T-helper 2 cell treated with Interferon-gamma antibody and Interleukin-4, amounts not matched to agents 100 ng/mL and 5 ng/mL, for 36 hours (primary cell): Measurements from ENCODE around the gene CARS2. TPM values are rescaled to one million over a fixed set of nuclear protein-coding genes. Genes with fewer than 3 reads are reported as not detected.

ENCODE experiments used
- total RNA-seq: library from RNA; stranded (reverse); gene quantifications from 2 replicates; pipeline ENCODE4 v1.2.3, GENCODE V29; 2022

Gene CARS2
- total RNA-seq, 1 donor from 2014 or later, result 79.8 TPM

Other genes with a start within 250 kb of the CARS2 start
- gene RAB20, start 144.4 kb downstream of the CARS2 start, total RNA-seq, result 1.5 and 2.3 TPM in 2 replicates
- gene NAXD, start 90.6 kb downstream of the CARS2 start, total RNA-seq, result 20.6 and 24.6 TPM in 2 replicates
- 14.2 and 16.2 TPM in 2 replicates for gene ING1, start 7.6 kb upstream of the CARS2 start, total RNA-seq
- 124 and 126 TPM in 2 replicates for gene ANKRD10, start 209.0 kb upstream of the CARS2 start, total RNA-seq